GM23338 (cell line): ENCODE results near the gene BEGAIN.

ENCODE experiments used
- EZH2 ChIP-seq: fragments of 200-600 bp; sonication (generic); IDR thresholded peaks from one replicate; pipeline ENCODE4 v1.8.0; 2017; ENCODE audit warnings: antibody characterized with exemption, mild to moderate bottlenecking, low read depth; ENCODE audit not compliant: unreplicated experiment
- JUNB ChIP-seq: IDR thresholded peaks from one replicate; pipeline ENCODE4 v1.6.1; 2016; ENCODE audit warnings: antibody characterized with exemption; ENCODE audit not compliant: unreplicated experiment
- NANOG ChIP-seq: IDR thresholded peaks from 2 replicates; pipeline ENCODE4 v1.6.1; 2016; ENCODE audit warnings: antibody characterized with exemption, borderline replicate concordance
- POLR2AphosphoS5 ChIP-seq: IDR thresholded peaks from 2 replicates; pipeline ENCODE4 v1.6.1; 2016; ENCODE audit warnings: antibody characterized with exemption, low read depth
- TF ChIP-seq, protein P1 (sequence below): fragments of 250-450 bp; sonication (Bioruptor Pico); IDR thresholded peaks from 2 replicates; pipeline ENCODE4 v1.5.0; 2020; ENCODE audit warnings: mild to moderate bottlenecking, moderate library complexity
- TF ChIP-seq, protein P2 (sequence below), 2 experiments: fragments of 200-600 bp in 1 of 2; sonication (generic) in 1 of 2; conservative IDR thresholded peaks; 2 replicates each; pipeline versions ENCODE4 v1.5.1 to v1.6.1; 2016 to 2017; ENCODE audit warnings: antibody characterized with exemption in 2 of 2, low read depth in 2 of 2, mild to moderate bottlenecking in 2 of 2, moderate library complexity in 1 of 2
- TF ChIP-seq, protein P3 (sequence below): IDR thresholded peaks from 2 replicates; pipeline ENCODE4 v1.6.1; 2016; ENCODE audit warnings: antibody characterized with exemption
- TF ChIP-seq, protein P4 (sequence below): IDR thresholded peaks from one replicate; pipeline ENCODE4 v1.6.1; 2018; ENCODE audit warnings: antibody characterized with exemption; ENCODE audit not compliant: unreplicated experiment

DNA sequence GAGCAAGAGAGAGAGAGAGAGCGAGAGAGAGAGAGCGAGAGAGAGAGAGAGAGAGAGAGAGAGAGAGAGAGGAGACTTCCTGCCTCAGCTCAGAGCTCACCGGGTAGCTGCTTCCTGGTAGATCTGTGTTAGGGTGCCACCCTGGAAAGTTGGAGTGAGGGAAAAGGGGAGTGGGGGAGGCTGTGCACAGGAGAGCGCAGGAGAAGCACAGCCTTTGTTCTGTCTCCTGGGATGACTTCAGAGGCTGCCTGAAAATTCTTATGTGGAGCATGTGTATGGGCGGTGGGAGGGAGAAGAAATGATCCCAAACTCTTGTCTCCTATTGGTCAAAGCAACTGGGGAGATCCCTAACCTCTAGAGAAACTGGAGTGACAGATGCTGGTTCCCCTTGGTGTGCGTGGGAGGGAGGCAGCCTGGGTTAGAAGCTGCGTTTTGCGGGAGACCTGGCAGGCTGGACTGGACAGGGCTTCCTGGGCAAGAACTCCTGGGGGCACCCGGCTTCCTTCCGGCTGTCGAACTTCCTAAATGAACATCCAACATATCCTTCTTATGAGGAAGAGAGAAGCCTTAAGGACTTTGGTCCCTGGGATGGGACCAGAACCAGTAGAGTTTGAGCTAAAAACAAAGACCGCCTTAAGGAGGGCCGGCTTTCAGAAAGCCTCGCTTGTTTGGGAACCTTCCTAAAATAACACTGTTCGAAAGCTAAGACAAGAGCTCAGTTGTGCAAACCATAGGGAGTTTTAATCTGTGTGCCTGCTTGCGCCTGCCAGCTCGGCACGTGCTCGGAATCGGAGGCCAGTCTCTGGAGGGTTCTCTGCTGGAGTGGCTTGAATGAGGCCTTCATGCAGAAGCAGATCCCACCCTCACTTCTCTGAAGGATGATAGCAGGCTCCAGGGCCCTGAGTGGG lies 30.4 kb upstream of the BEGAIN start:
- TF ChIP-seq, protein P1, sequence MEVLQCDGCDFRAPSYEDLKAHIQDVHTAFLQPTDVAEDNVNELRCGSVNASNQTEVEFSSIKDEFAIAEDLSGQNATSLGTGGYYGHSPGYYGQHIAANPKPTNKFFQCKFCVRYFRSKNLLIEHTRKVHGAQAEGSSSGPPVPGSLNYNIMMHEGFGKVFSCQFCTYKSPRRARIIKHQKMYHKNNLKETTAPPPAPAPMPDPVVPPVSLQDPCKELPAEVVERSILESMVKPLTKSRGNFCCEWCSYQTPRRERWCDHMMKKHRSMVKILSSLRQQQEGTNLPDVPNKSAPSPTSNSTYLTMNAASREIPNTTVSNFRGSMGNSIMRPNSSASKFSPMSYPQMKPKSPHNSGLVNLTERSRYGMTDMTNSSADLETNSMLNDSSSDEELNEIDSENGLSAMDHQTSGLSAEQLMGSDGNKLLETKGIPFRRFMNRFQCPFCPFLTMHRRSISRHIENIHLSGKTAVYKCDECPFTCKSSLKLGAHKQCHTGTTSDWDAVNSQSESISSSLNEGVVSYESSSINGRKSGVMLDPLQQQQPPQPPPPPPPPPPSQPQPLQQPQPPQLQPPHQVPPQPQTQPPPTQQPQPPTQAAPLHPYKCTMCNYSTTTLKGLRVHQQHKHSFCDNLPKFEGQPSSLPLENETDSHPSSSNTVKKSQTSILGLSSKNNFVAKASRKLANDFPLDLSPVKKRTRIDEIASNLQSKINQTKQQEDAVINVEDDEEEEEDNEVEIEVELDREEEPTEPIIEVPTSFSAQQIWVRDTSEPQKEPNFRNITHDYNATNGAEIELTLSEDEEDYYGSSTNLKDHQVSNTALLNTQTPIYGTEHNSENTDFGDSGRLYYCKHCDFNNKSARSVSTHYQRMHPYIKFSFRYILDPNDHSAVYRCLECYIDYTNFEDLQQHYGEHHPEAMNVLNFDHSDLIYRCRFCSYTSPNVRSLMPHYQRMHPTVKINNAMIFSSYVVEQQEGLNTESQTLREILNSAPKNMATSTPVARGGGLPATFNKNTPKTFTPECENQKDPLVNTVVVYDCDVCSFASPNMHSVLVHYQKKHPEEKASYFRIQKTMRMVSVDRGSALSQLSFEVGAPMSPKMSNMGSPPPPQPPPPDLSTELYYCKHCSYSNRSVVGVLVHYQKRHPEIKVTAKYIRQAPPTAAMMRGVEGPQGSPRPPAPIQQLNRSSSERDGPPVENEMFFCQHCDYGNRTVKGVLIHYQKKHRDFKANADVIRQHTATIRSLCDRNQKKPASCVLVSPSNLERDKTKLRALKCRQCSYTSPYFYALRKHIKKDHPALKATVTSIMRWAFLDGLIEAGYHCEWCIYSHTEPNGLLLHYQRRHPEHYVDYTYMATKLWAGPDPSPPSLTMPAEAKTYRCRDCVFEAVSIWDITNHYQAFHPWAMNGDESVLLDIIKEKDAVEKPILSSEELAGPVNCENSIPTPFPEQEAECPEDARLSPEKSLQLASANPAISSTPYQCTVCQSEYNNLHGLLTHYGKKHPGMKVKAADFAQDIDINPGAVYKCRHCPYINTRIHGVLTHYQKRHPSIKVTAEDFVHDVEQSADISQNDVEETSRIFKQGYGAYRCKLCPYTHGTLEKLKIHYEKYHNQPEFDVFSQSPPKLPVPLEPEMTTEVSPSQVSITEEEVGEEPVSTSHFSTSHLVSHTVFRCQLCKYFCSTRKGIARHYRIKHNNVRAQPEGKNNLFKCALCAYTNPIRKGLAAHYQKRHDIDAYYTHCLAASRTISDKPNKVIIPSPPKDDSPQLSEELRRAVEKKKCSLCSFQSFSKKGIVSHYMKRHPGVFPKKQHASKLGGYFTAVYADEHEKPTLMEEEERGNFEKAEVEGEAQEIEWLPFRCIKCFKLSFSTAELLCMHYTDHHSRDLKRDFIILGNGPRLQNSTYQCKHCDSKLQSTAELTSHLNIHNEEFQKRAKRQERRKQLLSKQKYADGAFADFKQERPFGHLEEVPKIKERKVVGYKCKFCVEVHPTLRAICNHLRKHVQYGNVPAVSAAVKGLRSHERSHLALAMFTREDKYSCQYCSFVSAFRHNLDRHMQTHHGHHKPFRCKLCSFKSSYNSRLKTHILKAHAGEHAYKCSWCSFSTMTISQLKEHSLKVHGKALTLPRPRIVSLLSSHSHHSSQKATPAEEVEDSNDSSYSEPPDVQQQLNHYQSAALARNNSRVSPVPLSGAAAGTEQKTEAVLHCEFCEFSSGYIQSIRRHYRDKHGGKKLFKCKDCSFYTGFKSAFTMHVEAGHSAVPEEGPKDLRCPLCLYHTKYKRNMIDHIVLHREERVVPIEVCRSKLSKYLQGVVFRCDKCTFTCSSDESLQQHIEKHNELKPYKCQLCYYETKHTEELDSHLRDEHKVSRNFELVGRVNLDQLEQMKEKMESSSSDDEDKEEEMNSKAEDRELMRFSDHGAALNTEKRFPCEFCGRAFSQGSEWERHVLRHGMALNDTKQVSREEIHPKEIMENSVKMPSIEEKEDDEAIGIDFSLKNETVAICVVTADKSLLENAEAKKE = no peak
- TF ChIP-seq, protein P2, sequence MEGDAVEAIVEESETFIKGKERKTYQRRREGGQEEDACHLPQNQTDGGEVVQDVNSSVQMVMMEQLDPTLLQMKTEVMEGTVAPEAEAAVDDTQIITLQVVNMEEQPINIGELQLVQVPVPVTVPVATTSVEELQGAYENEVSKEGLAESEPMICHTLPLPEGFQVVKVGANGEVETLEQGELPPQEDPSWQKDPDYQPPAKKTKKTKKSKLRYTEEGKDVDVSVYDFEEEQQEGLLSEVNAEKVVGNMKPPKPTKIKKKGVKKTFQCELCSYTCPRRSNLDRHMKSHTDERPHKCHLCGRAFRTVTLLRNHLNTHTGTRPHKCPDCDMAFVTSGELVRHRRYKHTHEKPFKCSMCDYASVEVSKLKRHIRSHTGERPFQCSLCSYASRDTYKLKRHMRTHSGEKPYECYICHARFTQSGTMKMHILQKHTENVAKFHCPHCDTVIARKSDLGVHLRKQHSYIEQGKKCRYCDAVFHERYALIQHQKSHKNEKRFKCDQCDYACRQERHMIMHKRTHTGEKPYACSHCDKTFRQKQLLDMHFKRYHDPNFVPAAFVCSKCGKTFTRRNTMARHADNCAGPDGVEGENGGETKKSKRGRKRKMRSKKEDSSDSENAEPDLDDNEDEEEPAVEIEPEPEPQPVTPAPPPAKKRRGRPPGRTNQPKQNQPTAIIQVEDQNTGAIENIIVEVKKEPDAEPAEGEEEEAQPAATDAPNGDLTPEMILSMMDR (conservative IDR thresholded peaks at IDR 0.05; ENCODE audit: low read depth in 2 of 2) = no peak
- TF ChIP-seq EZH2 (no peak), JUNB (no peak), POLR2AphosphoS5 (no peak), NANOG (no peak)
- TF ChIP-seq, protein P3, sequence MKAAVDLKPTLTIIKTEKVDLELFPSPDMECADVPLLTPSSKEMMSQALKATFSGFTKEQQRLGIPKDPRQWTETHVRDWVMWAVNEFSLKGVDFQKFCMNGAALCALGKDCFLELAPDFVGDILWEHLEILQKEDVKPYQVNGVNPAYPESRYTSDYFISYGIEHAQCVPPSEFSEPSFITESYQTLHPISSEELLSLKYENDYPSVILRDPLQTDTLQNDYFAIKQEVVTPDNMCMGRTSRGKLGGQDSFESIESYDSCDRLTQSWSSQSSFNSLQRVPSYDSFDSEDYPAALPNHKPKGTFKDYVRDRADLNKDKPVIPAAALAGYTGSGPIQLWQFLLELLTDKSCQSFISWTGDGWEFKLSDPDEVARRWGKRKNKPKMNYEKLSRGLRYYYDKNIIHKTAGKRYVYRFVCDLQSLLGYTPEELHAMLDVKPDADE = no peak
- TF ChIP-seq, protein P4, sequence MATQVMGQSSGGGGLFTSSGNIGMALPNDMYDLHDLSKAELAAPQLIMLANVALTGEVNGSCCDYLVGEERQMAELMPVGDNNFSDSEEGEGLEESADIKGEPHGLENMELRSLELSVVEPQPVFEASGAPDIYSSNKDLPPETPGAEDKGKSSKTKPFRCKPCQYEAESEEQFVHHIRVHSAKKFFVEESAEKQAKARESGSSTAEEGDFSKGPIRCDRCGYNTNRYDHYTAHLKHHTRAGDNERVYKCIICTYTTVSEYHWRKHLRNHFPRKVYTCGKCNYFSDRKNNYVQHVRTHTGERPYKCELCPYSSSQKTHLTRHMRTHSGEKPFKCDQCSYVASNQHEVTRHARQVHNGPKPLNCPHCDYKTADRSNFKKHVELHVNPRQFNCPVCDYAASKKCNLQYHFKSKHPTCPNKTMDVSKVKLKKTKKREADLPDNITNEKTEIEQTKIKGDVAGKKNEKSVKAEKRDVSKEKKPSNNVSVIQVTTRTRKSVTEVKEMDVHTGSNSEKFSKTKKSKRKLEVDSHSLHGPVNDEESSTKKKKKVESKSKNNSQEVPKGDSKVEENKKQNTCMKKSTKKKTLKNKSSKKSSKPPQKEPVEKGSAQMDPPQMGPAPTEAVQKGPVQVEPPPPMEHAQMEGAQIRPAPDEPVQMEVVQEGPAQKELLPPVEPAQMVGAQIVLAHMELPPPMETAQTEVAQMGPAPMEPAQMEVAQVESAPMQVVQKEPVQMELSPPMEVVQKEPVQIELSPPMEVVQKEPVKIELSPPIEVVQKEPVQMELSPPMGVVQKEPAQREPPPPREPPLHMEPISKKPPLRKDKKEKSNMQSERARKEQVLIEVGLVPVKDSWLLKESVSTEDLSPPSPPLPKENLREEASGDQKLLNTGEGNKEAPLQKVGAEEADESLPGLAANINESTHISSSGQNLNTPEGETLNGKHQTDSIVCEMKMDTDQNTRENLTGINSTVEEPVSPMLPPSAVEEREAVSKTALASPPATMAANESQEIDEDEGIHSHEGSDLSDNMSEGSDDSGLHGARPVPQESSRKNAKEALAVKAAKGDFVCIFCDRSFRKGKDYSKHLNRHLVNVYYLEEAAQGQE = no peak
